GM15510 (cell line): ENCODE measurements around the gene RUNX1.

Experiments
- POLR2A ChIP-seq: IDR thresholded peaks from 3 replicates; pipeline ENCODE4 v1.6.1; 2011; ENCODE audit warnings: borderline replicate concordance; ENCODE audit not compliant: insufficient read length; ENCODE audit errors: extremely low read depth

Gene RUNX1

GRCh38 chr21:35048706-35049617 is at the start of gene RUNX1:
TSS of gene RUNX1 (minus strand) at chr21:35049302.
- TF ChIP-seq POLR2A = no peak

GRCh38 chr21:35097525-35097924 is 48.4 kb upstream of the RUNX1 start:
- no peak for TF ChIP-seq POLR2A

- no peak for TF ChIP-seq POLR2A
Measured at GRCh38 chr21:35096959-35097358, 47.9 kb upstream of the RUNX1 start.

- no peak for TF ChIP-seq POLR2A
Measured at GRCh38 chr21:35095859-35096291, 46.8 kb upstream of the RUNX1 start.

GRCh38 chr21:35093514-35093913 is 44.4 kb upstream of the RUNX1 start:
- TF ChIP-seq POLR2A = no peak

GRCh38 chr21:35091496-35091895 is 42.4 kb upstream of the RUNX1 start:
- TF ChIP-seq POLR2A = no peak

- TF ChIP-seq POLR2A = no peak
Measured at GRCh38 chr21:35090403-35090802, 41.3 kb upstream of the RUNX1 start.

GRCh38 chr21:35088319-35088771 is 39.2 kb upstream of the RUNX1 start:
- no peak for TF ChIP-seq POLR2A

- TF ChIP-seq POLR2A = no peak
Measured at GRCh38 chr21:35086357-35086756, 37.3 kb upstream of the RUNX1 start.

- TF ChIP-seq POLR2A = no peak
Measured at GRCh38 chr21:35084869-35085268, 35.8 kb upstream of the RUNX1 start.

GRCh38 chr21:35083246-35083645 is 34.1 kb upstream of the RUNX1 start:
- no peak for TF ChIP-seq POLR2A

- TF ChIP-seq POLR2A = no peak
Measured at GRCh38 chr21:35081861-35082260, 32.8 kb upstream of the RUNX1 start.

GRCh38 chr21:35079181-35079580 is 30.1 kb upstream of the RUNX1 start:
- TF ChIP-seq POLR2A = no peak

GRCh38 chr21:35077975-35078374 is 28.9 kb upstream of the RUNX1 start:
- TF ChIP-seq POLR2A = no peak

GRCh38 chr21:35077466-35077865 is 28.4 kb upstream of the RUNX1 start:
- no peak for TF ChIP-seq POLR2A

- no peak for TF ChIP-seq POLR2A
Measured at GRCh38 chr21:35075546-35075945, 26.4 kb upstream of the RUNX1 start.

GRCh38 chr21:35072960-35073359 is 23.9 kb upstream of the RUNX1 start:
- TF ChIP-seq POLR2A = no peak

GRCh38 chr21:35072557-35072956 is 23.5 kb upstream of the RUNX1 start:
- TF ChIP-seq POLR2A = no peak
